ENCODE results near the gene JAZF1. TPM values are rescaled to one million over a fixed set of nuclear protein-coding genes. Genes with fewer than 3 reads are reported as not detected.

Gene JAZF1
- total and polyA plus RNA-seq, 9 donors, result 10.4 to 36.0 (median 19.9) TPM

GRCh38 chr7:27936047-27936767 lies 244.4 kb downstream of the JAZF1 start:
- Histone ChIP-seq H3K9me3 (no peaks in the 10 kb centered on the region), H3K4me3 (no peak overlapping the region), H3K27me3 (no peaks in the 10 kb centered on the region), H3K27ac (no peak overlapping the region), H3K4me1 (ENCODE audit: insufficient read depth) (no peaks in the 10 kb centered on the region), H3K36me3 (no peaks in the 10 kb centered on the region)
- TF ChIP-seq EP300 (IDR thresholded peaks at IDR 0.05) (no peak), CTCF (IDR thresholded peaks at IDR 0.05) (no peak), POLR2A (IDR thresholded peaks at IDR 0.05) (no peak)
- DNase-seq, result no peak
- intact Hi-C loops (cut with DNase I), result no loop called here
- 71 to 92% (median 91%) methylated on average over 6 of the region's 6 CpGs for WGBS, 3 donors

- TF ChIP-seq POLR2A (IDR thresholded peaks at IDR 0.05) (no peak), EP300 (IDR thresholded peaks at IDR 0.05) (no peak), CTCF (IDR thresholded peaks at IDR 0.05) (no peak)
- Histone ChIP-seq H3K27me3 (no peaks in the 10 kb centered on the region), H3K4me3 (no peak overlapping the region), H3K36me3 (no peaks in the 10 kb centered on the region), H3K27ac (no peak overlapping the region), H3K4me1 (ENCODE audit: insufficient read depth) (peaks cover 1% of the 10 kb centered on the region), H3K9me3 (no peaks in the 10 kb centered on the region)
- intact Hi-C loops (cut with DNase I), result no loop called here
- 90 to 95% (median 92%) methylated on average over 3 of the region's 3 CpGs for WGBS, 3 donors
- no peak for DNase-seq
Observed at GRCh38 chr7:27933671-27934565, 246.7 kb downstream of the JAZF1 start.

GRCh38 chr7:27930910-27931476 lies 249.6 kb downstream of the JAZF1 start:
- H3K27ac ChIP-seq, result no peak overlapping the region
- H3K27me3 ChIP-seq, result no peaks in the 10 kb centered on the region
- DNase-seq, result no peak
- H3K36me3 ChIP-seq, result no peaks in the 10 kb centered on the region
- peaks cover 1% of the 10 kb centered on the region for H3K4me1 ChIP-seq (ENCODE audit: insufficient read depth)
- no peak overlapping the region for H3K4me3 ChIP-seq
- no peaks in the 10 kb centered on the region for H3K9me3 ChIP-seq
- intact Hi-C loops (cut with DNase I), result no loop called here
- no peak for TF ChIP-seq CTCF (IDR thresholded peaks at IDR 0.05)
- no peak for TF ChIP-seq EP300 (IDR thresholded peaks at IDR 0.05)
- TF ChIP-seq POLR2A (IDR thresholded peaks at IDR 0.05), result no peak

- Histone ChIP-seq H3K27me3 (no peaks in the 10 kb centered on the region), H3K4me1 (ENCODE audit: insufficient read depth) (peaks cover 1% of the 10 kb centered on the region), H3K9me3 (no peaks in the 10 kb centered on the region), H3K27ac (no peak overlapping the region), H3K36me3 (no peaks in the 10 kb centered on the region), H3K4me3 (no peak overlapping the region)
- no peak for DNase-seq
- TF ChIP-seq POLR2A (IDR thresholded peaks at IDR 0.05) (no peak), EP300 (IDR thresholded peaks at IDR 0.05) (no peak), CTCF (IDR thresholded peaks at IDR 0.05) (no peak)
- WGBS, 3 donors, result 69 to 89% (median 89%) methylated on average over 3 of the region's 3 CpGs
- intact Hi-C loops (cut with DNase I), result loop anchor here in 2 of 4 donors (10.0 kb wide), 2 partner anchors 334 to 724 kb away; partner anchors contain the start of gene HOXA13 (in 2 of the 2)
Observed at GRCh38 chr7:27929127-27929526, 251.5 kb downstream of the JAZF1 start.
